COLO668 (cell line): ENCODE results near the gene SLC8A1.
"Not testable (repeated sequence)": the region's sequence is repeated elsewhere in the genome, so short reads cannot be mapped to it uniquely, and the experiment has no call there.

Experiments used
- DNase-seq: peaks from one replicate; lab custom pipeline; 2025; ENCODE audit not compliant: unreplicated experiment; lab: John Stamatoyannopoulos, UW

Gene SLC8A1

DNA sequence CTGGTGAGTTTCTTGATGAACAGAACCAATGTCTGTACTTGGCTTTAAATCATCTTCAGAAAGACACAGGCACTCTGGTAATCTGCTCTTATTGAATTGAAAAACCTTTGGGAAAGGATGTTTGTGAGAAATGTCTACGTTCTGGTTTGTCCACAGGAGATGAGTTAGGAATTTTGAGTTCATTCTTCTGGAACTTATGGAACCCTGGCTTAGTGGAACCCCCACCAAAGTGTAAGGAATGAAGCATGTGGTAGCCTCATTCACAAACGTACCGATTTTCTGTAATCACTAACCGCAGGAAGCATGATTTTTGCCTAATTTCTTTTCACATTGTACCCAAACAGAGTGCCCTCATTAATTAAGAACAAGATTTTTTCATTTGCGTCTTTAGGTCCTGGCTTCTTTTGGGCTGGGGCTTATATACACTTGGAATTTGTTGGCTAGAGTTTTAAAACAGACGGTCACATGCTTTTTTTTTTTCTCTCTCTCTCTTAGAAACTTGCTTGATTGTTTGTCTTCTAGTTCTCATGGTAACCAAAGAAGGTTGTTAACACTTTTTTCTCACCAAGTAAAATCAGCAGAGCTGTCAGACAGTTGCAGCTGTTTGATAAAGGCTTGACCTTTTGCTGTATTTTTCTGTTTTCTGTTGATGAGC is 358.7 kb downstream of the SLC8A1 start:
- no peak for DNase-seq

DNA sequence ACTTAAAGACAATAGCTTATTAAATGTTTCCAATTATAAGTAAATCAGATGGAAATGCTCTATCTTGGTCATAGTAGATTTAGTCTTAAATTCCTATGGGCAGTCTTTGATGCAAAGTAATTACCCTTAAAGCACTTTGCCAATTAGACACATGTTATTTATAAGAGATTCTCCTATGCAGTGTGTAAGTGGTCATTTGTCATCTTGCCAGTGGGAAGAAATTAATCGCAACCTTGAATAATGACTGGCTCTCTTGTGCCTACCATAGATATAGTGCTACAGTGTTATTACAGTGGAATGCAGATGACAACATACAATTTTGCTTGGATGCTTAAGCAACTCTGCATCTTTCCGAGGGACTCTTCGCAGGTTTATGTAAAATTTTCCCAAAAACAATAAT is 361.8 kb downstream of the SLC8A1 start:
- DNase-seq, result no peak

DNA sequence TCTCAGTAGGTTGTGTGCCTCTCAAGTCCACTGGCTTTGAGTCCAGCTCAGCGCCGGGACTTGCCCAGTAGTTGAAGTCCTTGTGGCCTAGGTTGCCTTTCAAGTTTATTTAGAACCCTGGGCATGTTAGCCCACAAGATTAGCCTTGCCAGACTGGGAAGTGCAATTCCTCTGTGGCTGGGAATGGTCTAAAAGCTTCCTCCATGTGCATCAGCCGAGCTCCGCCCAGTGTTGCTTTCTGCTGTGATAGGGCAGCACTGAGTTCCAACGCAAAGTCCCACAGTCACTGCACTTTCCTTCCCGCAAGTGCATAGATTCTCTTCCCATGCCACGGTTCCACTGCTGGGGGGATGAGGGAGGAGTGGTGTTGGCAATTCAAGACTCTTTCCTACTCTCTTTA is 364.0 kb downstream of the SLC8A1 start:
- DNase-seq, result no peak

DNA sequence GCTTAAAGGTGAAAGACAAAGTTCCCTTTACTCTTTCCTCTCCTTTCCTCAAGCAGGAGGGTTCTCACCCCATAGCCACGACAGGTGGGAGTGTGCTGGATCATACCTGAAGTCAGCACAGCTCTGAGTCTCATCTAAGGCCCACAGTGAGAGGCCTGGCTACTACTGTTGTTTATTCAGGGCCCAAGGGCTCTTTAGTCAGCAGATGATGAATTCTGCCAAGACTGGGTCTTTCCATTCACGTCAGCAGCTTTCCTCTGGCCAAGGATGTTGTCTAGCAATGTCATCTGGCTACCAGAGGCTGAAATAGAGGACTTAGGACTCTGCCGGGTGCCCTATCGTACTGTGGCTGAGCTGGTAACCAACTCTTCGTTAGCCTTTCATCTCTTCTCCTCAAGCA is 364.5 kb downstream of the SLC8A1 start:
- DNase-seq, result no peak

DNA sequence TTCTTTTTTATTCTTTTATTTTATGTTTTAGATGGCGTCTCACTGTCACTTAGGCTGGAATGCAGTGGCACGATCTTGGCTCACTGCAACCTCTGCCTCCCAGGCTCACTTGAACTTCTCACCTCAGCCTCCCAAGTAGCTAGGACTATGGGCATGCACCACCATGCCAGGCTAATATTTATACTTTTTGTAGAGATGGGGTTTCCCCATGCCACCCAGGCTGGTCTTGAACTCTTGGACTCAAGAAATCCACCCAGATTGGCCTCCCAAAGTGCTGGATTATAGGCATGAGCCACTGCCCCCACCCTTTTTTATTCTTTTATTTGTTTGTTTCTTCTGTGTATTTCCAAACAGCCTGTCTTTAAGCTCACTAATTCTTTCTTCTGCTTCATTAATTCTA is 366.1 kb downstream of the SLC8A1 start:
- no peak for DNase-seq

DNA sequence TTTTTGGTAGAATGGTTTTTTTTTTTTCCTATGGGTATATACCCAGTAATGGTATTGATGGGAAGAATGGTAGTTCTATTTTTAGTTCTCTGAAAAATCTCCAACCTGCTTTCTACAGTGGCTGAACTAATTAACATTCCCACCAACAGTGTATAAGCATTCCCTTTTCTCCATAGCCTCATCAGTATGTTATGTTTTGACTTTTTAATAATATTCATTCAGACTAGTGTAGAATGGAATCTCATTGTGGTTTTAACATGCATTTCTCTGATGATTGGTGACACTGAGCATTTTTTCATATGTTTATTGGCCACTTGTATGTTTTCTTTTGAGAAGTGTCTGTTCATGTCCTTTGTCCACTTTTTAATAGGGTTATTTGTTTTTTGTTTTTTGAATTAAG is 378.6 kb downstream of the SLC8A1 start:
- DNase-seq, result not testable (repeated sequence)

DNA sequence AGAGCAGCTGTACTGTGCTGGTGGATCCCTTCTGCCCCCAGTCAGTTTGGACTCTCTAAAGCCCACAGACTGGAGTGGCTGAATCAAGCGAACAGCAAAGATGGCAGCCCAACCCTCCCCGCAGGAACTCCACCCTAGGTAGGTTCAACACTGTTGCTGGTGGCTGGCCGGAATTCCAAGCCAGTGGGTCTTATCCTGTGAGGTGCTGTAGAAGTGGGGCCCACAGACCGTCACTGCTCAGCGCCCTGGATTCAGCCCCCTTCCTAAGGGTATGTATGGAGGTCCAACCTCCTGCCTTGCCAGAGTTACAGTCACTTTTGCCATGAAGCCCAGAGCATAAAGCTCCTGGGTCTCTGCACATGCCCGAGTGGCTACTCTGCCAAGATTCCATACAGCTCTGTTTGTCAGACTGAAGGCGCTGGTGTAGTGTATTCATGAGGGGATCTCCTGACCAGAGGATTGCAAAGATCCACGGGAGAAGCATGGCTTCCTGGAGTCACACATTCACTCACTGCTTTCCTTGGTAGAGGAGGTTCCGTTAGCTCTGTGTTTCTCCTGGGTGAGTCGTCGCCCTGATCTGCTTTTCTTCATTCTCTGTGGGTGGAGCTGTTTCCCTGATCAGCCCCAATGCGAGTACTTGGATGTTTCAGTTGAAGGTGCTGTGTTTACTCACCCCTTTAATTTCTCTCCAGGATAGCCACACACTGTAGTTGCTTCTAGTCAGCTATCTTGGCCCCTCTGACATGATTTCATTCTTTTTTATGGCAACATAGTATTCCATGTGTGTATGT is 379.3 kb downstream of the SLC8A1 start:
- no peak for DNase-seq

DNA sequence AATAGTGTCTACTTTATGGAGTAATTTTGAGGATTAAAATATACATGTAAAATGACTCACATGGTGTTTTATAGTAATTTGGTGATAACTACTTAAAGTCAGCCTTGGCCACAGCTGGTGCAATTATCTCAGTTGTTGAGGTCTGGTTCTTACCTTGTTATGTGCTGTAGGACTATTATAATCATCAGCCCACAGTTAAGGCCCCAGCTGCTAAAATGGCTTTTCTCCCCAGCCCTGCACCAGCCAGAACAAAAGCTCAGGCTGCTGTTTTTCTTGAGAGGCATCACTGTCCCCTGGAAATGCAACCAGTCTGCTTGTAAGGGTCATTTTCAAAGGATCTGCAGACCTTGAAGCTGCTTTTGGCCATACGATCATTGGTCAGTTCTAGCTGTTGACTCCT is 389.5 kb downstream of the SLC8A1 start:
- no peak for DNase-seq

DNA sequence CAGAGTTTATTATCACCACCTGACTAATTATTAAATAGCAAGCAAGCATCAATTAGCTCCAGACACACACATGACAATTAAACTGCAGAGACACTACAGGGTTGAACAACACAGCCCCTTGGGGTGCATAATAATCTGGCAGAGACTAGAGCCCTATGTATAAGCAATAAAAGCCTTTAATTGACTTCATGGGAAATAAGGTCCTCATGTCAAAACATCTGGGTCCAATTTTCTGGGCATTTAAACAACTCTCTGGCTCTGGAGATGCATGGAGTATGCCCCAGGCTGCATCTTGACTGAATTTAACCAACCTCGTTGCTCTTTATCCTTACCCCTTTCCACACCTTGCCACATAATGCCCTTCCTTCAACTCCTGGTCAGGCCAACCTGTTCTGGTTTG is 402.1 kb downstream of the SLC8A1 start:
- DNase-seq, result no peak

DNA sequence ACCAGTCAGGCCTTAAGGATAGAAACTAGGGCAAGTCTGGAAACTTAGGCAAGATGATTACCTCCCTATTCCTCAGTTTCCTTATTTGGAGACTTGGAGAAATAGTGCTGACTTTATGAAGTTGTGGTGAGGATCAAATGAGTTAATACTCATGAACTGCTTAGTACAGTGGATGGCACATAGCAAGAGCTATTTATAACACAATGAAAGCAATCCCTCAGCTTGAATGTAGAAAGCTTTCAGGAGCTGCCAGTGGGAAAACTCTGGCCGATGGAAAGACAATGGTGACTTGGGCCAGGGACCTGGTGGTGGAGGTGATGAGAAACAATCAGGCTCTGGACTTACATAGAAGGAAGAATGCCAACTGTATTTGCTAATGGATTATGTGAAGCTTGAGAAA is 403.4 kb downstream of the SLC8A1 start:
- no peak for DNase-seq

DNA sequence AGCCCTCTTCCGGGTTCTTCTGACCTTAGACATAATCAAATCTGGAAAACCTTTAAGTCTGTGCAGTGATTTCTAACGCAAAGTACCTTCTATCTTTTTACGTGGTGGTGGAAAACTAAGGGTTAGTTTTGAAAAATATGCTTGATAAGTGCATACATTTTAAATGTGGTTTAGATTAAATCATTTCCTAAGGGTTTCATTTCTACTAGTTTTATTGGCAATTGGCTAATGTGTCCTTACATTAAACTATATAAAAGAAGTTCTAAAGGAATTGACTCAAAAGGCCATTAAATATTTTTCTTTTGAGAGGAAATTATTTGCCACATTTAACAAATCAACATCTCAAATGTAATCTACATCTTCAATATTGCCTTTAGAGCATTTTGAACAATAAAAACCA is 404.5 kb downstream of the SLC8A1 start:
- no peak for DNase-seq
